PC-9 (cell line): ENCODE measurements around the gene KIF2A.

Experiments
- CTCF ChIP-seq: fragments of 200-600 bp; sonication (generic); conservative IDR thresholded peaks from 2 replicates; pipeline ENCODE4 v1.6.1; 2017; ENCODE audit warnings: mixed run types, antibody characterized with exemption, mild to moderate bottlenecking, moderate library complexity
- EZH2 ChIP-seq: fragments of 200-600 bp; sonication (generic); IDR thresholded peaks from 2 replicates; pipeline ENCODE4 v1.8.0; 2017; ENCODE audit warnings: antibody characterized with exemption, low read depth

GRCh38 chr5:62289813-62290212 lies 16.2 kb upstream of the KIF2A start:
- no peak for TF ChIP-seq EZH2
- TF ChIP-seq CTCF, result no peak
